Activated T-cell treated with anti-CD3 and anti-CD28 coated beads for 48 hours (primary cell): ENCODE results near the gene FOXF1.

ENCODE experiments used
- DNase-seq: peaks from one replicate; pipeline ENCODE4 v3.0.0-alpha.2; 2020; ENCODE audit warnings: low read depth

The FOXF1 gene

DNA sequence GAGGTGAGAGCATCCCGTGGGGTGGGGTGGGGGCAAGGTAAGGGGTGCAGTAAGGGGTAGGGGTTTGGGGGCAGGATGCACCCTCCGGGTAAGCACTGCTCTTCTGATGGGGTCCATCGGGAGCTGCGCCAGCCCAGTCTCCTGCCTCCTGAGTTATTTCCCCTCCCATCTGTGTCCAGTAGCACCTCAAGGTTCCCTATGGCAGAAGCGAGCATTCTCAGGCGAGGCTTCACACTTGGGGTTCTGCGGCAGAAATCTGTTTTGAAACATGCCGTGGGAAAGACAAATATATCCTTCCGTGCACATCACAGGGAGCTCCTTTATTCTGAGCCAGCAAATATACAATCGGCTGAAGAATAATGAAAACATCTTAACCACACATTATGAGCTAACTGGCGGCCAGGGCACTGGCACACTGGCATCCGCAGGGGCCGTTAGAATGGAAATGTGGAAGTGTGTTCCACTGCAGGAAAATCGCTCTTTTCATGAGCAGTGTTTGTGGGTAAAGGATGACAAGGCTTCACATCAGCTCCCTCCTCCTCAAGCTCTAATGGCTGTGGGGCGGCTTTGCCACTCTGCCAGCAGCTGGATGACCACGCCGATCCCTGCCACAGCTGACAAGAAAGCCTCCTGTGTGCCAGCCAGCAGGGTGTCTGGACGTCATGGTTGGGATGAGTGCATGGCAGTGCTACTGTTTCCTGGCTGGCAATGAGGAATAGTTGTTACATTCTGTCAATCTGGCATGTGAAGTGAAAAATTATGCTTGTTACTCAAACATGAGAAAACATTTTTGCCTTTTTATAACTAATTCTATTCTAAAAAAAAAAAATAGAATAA lies 24.7 kb downstream of the FOXF1 start:
- no peak for DNase-seq

DNA sequence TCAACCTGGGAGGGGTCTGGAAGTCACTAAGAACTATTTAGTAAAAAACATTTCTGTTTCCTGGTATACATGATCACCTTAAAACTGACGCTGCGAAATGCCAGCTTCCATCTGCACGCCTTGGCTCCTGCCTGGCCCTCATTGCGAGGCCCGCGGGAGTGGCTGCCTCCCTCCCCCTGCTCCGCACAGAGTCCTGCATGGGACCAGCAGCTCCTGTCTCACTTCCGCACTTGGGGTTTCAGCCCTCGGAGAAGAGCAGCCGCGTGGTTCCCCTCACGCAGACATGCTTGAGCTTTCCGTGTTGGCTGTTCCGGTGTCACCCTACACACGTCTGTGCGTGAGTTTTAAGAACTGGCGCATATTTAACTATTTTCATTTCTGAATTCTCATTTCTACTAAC lies 26.3 kb downstream of the FOXF1 start:
- no peak for DNase-seq

DNA sequence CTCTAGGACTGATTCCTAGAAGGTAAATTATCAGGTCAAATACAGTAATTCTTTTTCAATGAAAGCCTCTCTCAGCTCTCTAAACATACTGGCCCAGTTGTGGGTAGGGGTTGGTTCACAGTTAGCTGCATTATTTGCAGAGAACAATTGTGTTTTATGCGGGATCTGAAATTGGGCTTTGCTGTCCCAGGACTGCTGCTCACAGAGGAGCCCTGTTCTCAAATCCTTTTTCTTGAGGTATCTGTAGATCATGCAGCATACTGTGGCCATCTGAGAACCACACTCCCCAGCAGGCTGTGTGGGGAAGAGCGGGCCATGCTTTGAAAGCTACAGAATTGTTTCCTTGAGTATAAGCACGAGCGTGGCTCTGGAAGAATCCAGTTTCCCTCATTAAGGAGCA lies 27.2 kb downstream of the FOXF1 start:
- no peak for DNase-seq

DNA sequence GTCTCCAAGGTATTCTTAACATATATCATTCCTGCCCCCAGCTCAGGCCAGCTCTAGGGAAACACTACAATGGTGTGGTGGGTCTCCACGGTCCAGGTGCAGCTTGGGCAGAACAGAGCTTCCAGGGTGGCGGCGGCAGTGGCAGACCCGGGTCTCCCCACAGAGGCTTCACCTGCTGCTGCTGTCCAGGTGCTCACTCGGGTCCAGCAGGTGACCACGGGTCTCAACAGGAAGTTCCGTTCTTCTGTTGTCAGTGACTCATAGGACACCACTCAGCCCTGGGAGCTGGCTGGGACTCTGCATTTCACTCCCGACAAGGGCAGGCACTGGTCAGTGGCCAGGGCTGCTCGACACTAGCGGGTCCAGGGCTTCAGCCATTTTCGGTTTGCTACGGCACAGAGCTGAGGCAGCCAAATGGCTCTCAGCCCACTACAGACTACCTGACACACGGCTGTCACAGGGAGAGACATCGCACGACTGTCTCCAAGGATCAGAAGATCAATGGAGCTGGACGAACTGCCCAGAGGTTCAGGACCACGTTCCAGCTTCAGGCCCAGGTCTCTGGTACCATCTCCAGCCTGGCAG lies 28.0 kb downstream of the FOXF1 start:
- no peak for DNase-seq

DNA sequence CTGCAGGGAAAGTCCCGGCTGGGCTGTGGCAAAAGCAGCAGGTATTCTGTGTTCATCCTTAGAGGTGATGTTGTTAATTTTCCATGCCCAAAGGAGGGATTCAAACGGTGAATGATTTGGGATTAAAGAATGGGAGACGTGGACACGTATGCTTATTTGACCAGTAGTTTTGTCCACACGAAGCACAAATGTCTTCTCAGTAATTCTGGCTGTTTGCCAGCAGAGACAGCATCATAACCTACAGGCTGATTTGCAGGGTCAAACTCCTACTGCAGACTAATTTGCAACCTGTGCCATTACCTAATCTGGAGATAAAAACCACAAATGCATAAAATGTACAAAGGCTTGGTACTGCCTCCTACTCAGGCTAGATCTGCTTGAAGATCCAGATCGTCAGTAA lies 30.6 kb downstream of the FOXF1 start:
- DNase-seq: no peak

DNA sequence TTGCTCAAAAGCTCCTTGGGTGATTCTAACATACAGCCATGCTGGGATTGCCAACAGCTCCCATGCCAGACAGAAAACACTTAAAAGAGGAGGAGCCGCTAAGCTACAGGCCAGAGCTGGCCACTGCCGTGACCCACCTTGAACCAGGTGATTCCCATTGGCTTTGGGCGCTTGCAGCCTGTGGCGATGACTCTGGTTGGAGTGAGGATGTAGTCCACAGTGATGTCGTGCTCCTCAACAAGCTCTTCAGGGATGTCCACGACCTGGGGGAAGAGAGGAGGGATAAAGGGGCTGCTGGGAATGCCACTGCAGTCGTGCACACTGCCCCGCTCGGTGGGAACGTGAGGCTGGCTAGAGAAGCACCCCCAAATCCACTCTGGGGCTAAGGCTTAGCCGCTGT lies 31.2 kb downstream of the FOXF1 start:
- no peak for DNase-seq

DNA sequence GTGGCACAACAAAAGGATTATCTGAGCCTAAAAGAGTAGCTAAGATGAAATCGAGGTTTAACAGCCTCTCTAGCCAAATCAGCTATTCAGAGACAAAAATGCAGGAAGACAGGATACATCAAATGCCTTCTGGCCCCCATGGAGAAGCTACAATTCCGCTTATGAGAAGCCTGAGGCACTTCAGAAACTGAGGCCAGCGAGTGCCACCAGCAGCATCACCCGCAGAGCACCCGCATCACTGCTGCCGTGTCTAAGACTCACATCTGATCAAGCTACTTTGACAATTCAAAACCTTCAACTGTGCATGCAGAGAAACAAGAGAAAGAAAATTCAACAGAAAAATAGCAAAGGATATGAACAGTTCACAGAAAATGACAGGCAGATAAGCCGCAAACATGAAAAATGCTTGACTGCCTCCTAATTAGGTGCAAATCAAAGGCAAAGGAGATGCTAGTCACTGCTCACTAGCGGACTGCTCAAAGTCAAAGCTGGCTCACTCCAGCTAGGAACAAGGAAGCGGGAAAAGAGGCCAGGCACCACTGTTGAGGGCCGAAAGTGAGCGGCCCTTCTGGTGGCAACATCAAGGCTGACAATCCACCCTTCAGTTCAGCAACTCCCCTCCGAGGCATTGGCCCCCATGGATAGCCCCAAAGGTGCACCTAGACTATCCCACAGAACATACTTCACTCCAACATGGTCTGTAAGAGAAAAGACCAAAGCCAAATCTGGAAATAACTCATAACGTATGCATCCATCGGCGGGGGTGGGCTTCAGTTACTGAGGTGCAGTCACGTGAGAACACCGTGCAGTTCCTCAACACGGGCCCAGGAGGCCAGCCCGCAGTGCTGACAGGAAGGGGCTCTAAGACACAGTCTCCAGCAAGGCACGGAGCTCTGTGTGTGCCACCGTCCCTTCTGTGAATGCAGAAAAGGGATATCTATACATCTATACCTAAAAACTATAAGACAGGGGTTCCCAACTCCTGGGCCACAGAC lies 32.7 kb downstream of the FOXF1 start:
- DNase-seq: no peak

DNA sequence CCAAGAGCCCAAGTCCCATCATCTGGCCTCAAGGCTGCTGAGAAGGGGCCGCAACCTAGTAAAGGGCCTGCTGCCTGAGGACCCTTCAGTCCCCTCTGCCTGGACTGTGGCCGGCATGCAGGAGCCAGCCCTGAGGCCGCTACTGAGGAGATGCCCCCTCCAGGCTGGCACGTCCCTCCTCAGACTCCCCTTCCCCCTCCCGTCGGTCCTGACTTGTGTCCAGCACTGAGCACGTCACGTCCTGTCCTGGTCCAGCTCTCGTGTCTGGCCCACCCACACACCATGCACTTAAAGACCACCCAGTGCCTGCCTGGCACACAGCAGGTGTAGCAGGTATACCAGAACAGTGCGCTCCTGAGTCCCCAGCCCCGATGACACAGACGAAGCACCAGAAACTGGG lies 35.2 kb downstream of the FOXF1 start:
- no peak for DNase-seq

DNA sequence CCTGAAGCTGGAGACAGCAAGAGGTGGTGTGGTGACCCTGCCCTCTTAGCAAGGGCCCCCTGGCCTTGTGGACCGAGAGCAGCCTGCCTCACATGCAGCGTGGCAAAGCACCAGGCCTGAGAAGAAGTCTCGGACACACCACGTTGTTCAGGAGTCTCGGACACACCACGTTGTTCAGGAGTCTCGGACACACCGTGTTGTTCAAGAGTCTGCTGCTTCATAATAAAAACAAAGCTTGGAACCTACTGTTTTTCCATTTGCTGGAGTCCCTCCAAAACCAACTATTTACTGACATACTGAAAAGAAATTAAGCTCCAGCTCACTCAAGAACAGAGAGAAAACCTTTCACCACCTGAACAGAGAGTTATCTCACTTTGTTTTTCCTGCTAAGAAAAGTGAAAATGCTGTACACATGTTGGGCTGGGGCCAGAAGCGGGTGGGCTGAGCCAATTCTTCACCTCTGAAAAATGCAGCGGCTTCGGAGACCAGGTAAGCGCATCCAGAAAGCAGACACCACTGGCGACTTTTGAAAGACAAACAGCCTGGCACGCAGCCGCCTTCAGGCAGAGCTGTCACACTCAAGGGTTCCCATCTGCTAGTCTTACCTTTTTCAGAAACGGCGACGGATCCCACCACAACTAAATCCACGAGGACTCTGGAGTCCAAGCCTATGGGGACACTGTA lies 35.8 kb downstream of the FOXF1 start:
- no peak for DNase-seq

DNA sequence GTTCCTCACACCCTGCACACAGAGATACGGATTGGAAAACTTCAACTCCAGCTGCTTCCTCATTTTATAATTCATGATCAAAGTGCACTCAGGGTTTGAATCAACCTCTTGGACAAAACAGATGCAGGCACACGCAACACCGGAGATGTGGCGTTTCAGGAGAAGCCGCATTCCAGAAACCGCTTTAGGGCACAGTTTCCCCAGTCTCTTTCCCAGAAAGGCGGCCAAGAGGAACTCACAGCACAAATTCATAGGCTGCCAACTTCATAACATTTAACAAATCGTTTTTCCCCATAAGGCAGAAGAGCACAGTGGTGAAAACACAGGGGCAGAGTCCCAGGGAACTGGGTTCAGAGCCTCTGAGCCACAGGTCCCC lies 36.3 kb downstream of the FOXF1 start:
- DNase-seq: no peak

DNA sequence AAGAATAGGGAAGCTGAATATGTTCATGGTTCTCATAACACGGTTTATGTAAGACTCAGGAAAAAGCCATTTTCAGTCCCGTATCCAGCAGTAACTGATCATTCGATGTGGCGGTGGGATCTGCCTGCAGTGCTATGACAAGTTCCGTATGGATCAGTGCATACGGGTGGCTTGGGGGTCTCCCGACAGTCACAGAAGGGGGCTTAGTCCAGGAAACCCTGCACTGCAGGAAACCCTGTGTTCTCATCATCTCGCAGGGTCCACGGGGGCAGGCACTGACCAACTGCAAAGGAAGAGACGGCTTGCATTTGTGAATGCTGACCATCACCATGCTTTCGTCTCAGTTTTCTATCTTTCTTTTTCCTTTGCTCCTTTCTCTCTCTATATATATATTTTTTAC lies 37.0 kb downstream of the FOXF1 start:
- no peak for DNase-seq

DNA sequence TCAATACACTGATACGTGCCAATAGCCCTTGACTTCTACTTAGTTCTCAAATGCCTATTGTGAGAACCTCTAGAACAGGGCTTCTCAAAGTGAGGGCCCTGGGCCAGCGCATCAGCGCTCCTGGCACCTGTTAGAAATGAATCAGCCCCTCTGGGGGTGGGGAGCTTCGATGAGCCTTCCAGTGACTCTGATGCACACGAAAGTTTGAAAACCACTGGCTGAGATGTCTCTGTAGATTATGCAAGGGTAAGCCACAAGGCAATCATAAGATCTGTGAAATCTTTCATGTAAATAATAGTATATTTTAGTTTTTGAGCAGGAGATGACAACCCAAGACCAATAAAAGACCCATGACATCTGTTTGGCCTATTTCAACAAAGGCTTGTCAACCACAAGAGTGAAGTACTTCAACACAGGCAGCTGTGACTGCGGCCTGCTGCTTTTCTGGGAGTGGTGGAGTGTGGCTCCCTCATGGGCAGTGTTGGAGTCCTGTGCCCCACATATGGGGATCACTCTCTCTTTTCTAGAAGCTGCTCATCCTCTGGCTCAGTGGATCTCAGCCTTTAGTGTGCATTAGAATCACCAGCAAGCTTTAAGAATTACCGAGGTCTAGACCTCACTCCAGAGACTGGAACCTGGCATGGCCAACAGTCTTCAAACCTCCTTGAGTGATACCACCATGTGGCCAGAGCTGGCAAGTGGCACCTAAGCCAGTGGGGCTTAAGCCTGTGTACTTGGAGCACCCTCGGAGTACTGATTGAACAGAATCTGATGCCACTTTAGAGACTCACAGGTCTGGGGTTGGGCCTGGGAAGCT lies 39.0 kb downstream of the FOXF1 start:
- peak; percentile 40 for DNase-seq

DNA sequence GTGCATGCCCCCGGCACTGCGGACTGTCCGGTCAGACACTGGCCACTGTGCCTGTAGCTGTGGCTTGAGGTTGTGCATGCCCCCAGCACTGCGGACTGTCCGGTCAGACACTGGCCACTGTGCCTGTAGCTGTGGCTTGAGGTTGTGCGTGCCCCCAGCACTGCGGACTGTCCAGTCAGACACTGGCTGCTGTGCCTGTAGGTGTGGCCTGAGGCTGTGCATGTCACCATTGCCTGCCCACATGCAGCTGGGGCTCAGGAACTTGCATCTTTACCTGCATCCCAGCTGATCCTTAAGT lies 39.5 kb downstream of the FOXF1 start:
- DNase-seq: no peak

DNA sequence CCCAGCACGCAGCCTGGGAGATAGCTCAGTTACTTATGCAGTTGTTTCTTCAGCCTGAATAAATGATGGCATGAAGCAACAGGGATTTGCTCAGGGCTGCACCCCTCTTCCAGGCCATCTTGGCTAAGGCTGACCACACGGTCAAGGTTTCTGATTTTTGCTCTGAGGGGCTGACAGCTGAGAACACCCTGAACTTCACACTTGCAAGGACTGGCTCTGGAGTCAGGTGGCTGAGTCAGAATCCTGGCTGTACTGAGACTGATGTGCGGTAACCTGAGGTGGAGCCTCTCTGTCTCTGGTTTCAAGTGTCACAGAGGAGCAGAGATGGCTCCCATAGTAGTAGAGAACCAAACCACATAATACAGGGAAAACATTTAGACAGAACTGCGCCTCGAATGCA lies 40.0 kb downstream of the FOXF1 start:
- DNase-seq: no peak

DNA sequence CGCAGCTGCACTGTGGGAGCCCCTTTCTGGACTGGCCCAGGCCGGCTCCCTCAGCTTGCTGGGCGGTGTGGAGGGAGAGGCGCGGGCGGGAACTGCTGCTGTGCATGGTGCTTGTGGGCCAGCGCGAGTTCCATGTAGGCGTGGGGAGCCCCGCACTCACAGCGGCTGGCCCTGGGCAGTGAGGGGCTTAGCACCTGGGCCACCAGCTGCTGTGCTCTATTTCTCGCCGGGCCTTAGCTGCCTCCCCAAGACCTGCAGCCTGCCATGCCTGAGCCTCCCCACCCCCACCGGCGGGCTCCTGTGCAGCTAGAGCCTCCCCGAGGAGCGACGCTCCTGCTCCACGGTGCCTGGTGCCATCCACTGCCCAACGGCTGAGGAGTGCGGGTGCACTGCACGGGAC lies 43.0 kb downstream of the FOXF1 start:
- DNase-seq: no peak

DNA sequence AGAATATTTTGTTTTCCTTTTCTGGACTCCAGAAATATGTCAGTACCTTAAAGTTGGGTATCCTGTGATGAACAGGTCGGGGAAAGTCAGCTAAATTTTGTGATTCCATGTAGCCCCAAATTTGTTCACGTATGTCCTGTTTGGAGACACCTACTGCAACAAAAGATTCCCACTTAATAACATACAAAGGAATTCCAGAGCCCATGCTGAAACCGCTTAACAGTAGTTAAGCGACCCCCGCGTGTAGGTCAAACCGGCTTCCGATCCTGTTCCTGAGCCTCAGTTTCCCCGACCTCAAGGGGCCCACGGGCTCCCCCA lies 44.2 kb downstream of the FOXF1 start:
- DNase-seq: no peak

DNA sequence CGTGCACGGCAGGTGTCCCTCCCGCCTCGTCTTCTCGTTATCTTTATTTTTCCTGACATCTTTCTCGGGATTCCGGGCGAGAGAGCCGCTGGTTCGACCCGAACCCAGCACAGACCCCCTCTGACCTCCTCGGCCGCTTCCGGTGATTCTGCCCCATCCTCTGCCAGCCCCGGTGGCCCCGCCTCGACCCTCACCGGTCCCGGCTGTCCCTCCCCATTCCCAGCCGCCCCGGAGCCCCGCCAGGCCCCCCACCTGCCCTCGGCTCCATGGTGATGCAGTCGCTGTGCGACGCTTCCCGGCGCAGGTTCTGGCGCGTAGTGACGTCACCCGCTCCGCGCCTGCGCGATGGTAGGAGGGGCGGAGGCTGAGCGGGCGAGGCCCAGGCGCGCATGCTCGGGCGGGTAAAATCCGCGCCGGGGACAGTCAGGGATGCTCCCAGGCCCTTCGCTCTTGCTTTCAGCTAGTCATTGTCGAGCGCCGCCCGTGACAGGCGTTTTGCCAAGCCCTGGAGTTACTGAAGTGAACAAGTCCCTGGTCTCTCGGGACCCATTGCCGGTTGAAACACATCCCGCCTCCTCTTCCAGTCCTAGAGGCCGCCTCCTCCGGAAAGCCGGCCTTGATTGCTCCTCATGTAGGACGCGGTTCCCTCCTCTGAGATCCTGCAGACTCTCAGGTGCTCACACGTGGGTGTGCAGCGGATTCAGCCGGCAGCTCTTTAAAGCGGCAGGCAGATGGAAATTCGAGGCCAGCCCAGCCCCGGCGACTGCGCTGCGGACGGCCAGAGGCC lies 44.8 kb downstream of the FOXF1 start, which contains the start of gene MTHFSD:
TSS of gene MTHFSD (minus strand) at position 319 of the 787 bp plus-strand sequence. CDS start at position 268, 51 bp downstream.
- DNase-seq: peak; percentile 95

DNA sequence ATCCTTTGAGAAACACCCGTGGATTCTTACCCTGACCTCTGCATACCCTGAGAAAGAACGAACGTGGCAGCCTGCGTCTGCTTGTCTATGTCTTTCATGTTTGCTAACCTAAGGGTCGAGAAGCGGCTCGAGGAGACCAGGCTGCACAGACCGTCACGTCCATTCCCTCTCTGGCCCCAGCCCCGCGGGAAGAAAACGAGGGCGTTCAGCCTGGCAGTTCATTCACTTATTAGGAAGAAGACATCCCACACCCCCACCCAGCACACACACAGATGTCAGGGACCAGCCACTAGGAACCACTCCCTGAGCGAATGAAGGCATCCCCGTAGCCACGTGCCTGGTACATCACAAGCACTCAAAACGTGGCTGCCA lies 45.4 kb downstream of the FOXF1 start:
- DNase-seq: no peak

DNA sequence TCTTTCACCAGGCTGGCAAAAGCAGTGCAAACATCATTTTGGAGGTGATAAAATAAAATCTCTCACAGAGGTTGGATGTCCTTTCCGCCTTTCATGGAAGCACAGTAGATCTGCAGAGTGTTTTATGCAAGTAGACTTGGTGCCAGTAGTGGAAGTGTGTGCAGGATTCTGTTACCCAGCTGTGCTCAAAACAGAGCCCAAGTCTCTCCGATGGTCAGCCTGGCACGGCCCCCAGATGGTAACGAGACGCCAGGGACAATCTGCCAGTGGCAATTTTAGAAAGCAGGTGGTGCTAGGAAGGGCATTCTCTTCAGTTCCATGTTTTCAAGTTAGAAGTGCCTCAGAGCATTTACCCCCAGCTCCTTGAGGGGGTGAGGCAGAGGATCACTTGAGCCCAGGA lies 46.2 kb downstream of the FOXF1 start:
- DNase-seq: no peak

DNA sequence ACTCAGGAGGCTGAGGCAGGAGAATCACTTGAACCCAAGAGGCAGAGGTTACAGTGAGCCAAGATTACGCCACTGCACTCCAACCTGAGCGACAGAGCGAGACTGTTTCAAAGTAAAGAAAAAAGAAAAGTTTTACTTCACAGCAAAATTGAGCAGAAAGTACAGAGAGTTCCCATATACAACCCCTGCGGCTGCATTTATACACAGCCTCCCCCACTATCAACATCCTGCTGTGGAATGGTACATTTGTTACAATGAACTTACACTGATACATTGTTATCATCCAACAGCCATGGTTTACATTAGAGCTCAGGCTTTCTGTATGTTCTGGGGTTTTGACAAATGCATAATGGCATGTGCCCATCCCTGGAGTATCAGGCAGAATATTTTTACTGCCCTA lies 47.3 kb downstream of the FOXF1 start:
- no peak for DNase-seq
